ENCODE measurements around the gene SLC10A7.

Gene SLC10A7

DNA sequence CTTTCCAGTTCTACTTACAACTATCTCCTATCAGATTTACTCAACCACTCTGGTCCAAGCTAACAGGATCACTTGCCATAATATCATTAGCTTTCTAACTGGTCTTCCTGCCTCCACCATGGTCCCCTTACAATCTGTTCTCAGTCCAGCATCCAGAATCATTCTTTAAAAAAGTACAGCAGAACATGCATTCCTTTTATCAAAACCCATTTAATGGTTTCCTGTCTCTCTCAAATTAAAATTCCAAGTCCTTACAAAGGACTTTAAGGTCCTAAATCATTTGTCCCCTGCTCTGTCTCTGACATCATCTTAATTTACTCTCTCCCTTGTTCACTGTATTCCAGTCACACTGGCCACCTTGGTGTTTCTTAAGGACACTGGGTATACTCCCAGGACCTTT, 202.8 kb downstream of the SLC10A7 start:
- H3K4me3 ChIP-seq (ENCODE audit: insufficient read length, low read depth), result no peak overlapping the region
- H3K27me3 ChIP-seq (ENCODE audit: insufficient read depth, insufficient read length), result no peaks in the 10 kb centered on the region
- no peaks in the 10 kb centered on the region for H3K4me1 ChIP-seq (ENCODE audit: insufficient read depth, insufficient read length)
- no peak for DNase-seq (ENCODE audit: low read depth, low spot score)
- H3K36me3 ChIP-seq (ENCODE audit: insufficient read depth, insufficient read length, low read length), result no peaks in the 10 kb centered on the region
- H3K9ac ChIP-seq (ENCODE audit: insufficient read length, low read depth), result no peak overlapping the region
- no peak for TF ChIP-seq SUZ12 (IDR thresholded peaks at IDR 0.05; ENCODE audit: extremely low read depth, insufficient read depth, insufficient read length)
- no peak for TF ChIP-seq ZNF274 (IDR thresholded peaks at IDR 0.05; ENCODE audit: low read depth, low read length)
- no peak for TF ChIP-seq YY1 (IDR thresholded peaks at IDR 0.05; ENCODE audit: insufficient read depth, insufficient read length)
- no peaks in the 10 kb centered on the region for H3K9me3 ChIP-seq (ENCODE audit: insufficient read depth, low read length)

- H3K9ac ChIP-seq (ENCODE audit: insufficient read length, low read depth), result no peak overlapping the region
Observed at GRCh38 chr4:146317783-146318182, 204.0 kb downstream of the SLC10A7 start.

DNA sequence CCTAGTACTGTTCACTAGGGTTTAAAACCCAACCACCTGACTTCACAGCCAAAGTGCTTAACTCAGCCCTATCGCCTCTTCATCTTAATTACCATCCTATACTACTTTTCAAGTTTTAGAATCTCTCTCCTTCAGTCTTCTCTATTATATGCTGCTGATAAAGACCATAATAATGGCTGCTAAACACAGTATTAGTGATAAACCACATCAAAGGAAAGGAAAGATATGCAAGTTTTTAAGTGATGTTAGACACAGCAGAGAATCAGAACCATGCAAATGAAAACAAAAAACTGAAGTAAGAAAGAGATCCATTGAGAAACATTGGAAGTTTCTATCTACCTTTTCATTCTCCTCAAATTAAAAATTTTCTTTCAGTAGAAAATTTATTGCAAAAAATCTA, 206.6 kb downstream of the SLC10A7 start:
- H3K4me1 ChIP-seq (ENCODE audit: insufficient read depth, insufficient read length), result no peaks in the 10 kb centered on the region
- no peak overlapping the region for H3K9ac ChIP-seq (ENCODE audit: insufficient read length, low read depth)
- no peaks in the 10 kb centered on the region for H3K27me3 ChIP-seq (ENCODE audit: insufficient read depth, insufficient read length)
- H3K9me3 ChIP-seq (ENCODE audit: insufficient read depth, low read length), result no peaks in the 10 kb centered on the region
- no peak for DNase-seq (ENCODE audit: low read depth, low spot score)
- TF ChIP-seq ZNF274 (IDR thresholded peaks at IDR 0.05; ENCODE audit: low read depth, low read length) (no peak), SUZ12 (IDR thresholded peaks at IDR 0.05; ENCODE audit: extremely low read depth, insufficient read depth, insufficient read length) (no peak), YY1 (IDR thresholded peaks at IDR 0.05; ENCODE audit: insufficient read depth, insufficient read length) (no peak)
- no peak overlapping the region for H3K4me3 ChIP-seq (ENCODE audit: insufficient read length, low read depth)
- no peaks in the 10 kb centered on the region for H3K36me3 ChIP-seq (ENCODE audit: insufficient read depth, insufficient read length, low read length)

More at GRCh38 chr4:146317783-146318182, 204.0 kb downstream of the SLC10A7 start:
- Histone ChIP-seq H3K4me3 (ENCODE audit: insufficient read length, low read depth) (no peak overlapping the region), H3K4me1 (ENCODE audit: insufficient read depth, insufficient read length) (no peaks in the 10 kb centered on the region), H3K9me3 (ENCODE audit: insufficient read depth, low read length) (no peaks in the 10 kb centered on the region), H3K36me3 (ENCODE audit: insufficient read depth, insufficient read length, low read length) (no peaks in the 10 kb centered on the region), H3K27me3 (ENCODE audit: insufficient read depth, insufficient read length) (no peaks in the 10 kb centered on the region)
- TF ChIP-seq SUZ12 (IDR thresholded peaks at IDR 0.05; ENCODE audit: extremely low read depth, insufficient read depth, insufficient read length) (no peak), ZNF274 (IDR thresholded peaks at IDR 0.05; ENCODE audit: low read depth, low read length) (no peak), YY1 (IDR thresholded peaks at IDR 0.05; ENCODE audit: insufficient read depth, insufficient read length) (no peak)
- DNase-seq (ENCODE audit: low read depth, low spot score), result no peak

- no peak for TF ChIP-seq SUZ12 (IDR thresholded peaks at IDR 0.05; ENCODE audit: extremely low read depth, insufficient read depth, insufficient read length)
- TF ChIP-seq ZNF274 (IDR thresholded peaks at IDR 0.05; ENCODE audit: low read depth, low read length), result no peak
- no peak for TF ChIP-seq YY1 (IDR thresholded peaks at IDR 0.05; ENCODE audit: insufficient read depth, insufficient read length)
- Histone ChIP-seq H3K4me3 (ENCODE audit: insufficient read length, low read depth) (no peak overlapping the region), H3K9me3 (ENCODE audit: insufficient read depth, low read length) (no peaks in the 10 kb centered on the region), H3K9ac (ENCODE audit: insufficient read length, low read depth) (no peak overlapping the region), H3K4me1 (ENCODE audit: insufficient read depth, insufficient read length) (no peaks in the 10 kb centered on the region), H3K36me3 (ENCODE audit: insufficient read depth, insufficient read length, low read length) (no peaks in the 10 kb centered on the region), H3K27me3 (ENCODE audit: insufficient read depth, insufficient read length) (no peaks in the 10 kb centered on the region)
- DNase-seq (ENCODE audit: low read depth, low spot score), result no peak
Observed at GRCh38 chr4:146311238-146311970, 210.3 kb downstream of the SLC10A7 start.

DNA sequence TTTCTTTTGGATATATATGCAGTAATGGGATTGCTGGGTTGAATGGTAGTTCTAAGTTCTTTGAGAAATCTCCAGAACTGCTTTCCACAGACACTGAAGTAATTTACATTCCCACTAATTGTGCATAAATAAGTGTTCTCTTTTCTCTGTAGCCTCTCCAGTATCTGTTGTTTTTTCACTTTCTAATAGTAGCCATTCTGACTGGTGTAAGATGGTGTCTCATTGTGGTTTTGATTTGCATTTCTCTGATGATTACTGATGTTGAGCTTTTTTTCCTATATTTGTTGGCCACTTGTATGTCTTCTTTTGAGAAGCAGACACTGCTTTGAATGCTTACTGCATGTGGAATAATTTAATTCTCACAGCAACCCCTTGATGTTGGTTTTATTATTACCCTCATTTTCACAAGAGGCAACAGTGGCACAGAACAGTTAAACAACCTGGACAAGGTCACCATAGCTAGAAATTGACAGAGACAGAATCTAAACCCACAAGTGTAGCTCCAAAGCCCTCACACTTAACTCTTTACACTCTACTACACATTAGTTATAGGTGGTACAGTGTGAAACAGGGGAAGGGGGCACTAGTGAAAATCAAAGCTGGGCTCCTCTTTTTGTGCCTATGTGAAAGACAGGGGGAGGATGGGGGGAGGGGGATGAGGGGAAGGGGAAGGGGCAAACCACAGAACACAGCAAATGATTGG, 211.3 kb downstream of the SLC10A7 start:
- no peaks in the 10 kb centered on the region for H3K9me3 ChIP-seq (ENCODE audit: insufficient read depth, low read length)
- DNase-seq (ENCODE audit: low read depth, low spot score), result no peak
- no peaks in the 10 kb centered on the region for H3K36me3 ChIP-seq (ENCODE audit: insufficient read depth, insufficient read length, low read length)
- no peak overlapping the region for H3K4me3 ChIP-seq (ENCODE audit: insufficient read length, low read depth)
- H3K4me1 ChIP-seq (ENCODE audit: insufficient read depth, insufficient read length), result no peaks in the 10 kb centered on the region
- TF ChIP-seq ZNF274 (IDR thresholded peaks at IDR 0.05; ENCODE audit: low read depth, low read length), result no peak
- no peak for TF ChIP-seq YY1 (IDR thresholded peaks at IDR 0.05; ENCODE audit: insufficient read depth, insufficient read length)
- TF ChIP-seq SUZ12 (IDR thresholded peaks at IDR 0.05; ENCODE audit: extremely low read depth, insufficient read depth, insufficient read length), result no peak
- H3K9ac ChIP-seq (ENCODE audit: insufficient read length, low read depth), result no peak overlapping the region
- no peaks in the 10 kb centered on the region for H3K27me3 ChIP-seq (ENCODE audit: insufficient read depth, insufficient read length)

GRCh38 chr4:146308951-146309350, 212.8 kb downstream of the SLC10A7 start:
- Histone ChIP-seq H3K4me3 (ENCODE audit: insufficient read length, low read depth) (no peak overlapping the region), H3K9me3 (ENCODE audit: insufficient read depth, low read length) (no peaks in the 10 kb centered on the region), H3K27me3 (ENCODE audit: insufficient read depth, insufficient read length) (no peaks in the 10 kb centered on the region), H3K4me1 (ENCODE audit: insufficient read depth, insufficient read length) (no peaks in the 10 kb centered on the region), H3K36me3 (ENCODE audit: insufficient read depth, insufficient read length, low read length) (no peaks in the 10 kb centered on the region), H3K9ac (ENCODE audit: insufficient read length, low read depth) (no peak overlapping the region)
- TF ChIP-seq ZNF274 (IDR thresholded peaks at IDR 0.05; ENCODE audit: low read depth, low read length), result no peak
- TF ChIP-seq YY1 (IDR thresholded peaks at IDR 0.05; ENCODE audit: insufficient read depth, insufficient read length), result no peak
- no peak for TF ChIP-seq SUZ12 (IDR thresholded peaks at IDR 0.05; ENCODE audit: extremely low read depth, insufficient read depth, insufficient read length)
- DNase-seq (ENCODE audit: low read depth, low spot score), result no peak

DNA sequence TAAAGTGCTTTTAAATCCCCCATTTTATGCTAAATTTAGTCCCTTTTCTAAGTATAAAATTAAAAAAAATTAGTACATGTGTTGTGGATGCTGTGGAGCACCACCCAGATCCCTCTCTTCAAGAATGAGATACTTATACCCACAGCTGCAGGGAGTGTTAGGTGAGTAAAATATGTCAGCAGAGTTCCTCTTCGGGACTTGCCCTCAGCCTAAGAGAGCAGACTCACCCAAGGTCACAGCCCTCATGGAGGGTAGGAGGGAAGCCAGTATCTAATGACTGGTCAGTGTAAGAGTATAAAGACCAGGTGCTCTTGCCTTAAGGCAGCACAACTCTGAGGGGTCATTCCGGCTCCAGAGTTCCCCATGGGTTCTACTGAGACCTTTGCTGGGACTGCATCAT, 218.9 kb downstream of the SLC10A7 start:
- no peaks in the 10 kb centered on the region for H3K27me3 ChIP-seq (ENCODE audit: insufficient read depth, insufficient read length)
- 0 out of 2 replicates have a peak, but pooled peaks cover 5% of the 10 kb centered on the region for H3K9me3 ChIP-seq (ENCODE audit: insufficient read depth, low read length)
- no peaks in the 10 kb centered on the region for H3K4me1 ChIP-seq (ENCODE audit: insufficient read depth, insufficient read length)
- no peak overlapping the region for H3K9ac ChIP-seq (ENCODE audit: insufficient read length, low read depth)
- TF ChIP-seq YY1 (IDR thresholded peaks at IDR 0.05; ENCODE audit: insufficient read depth, insufficient read length) (no peak), ZNF274 (IDR thresholded peaks at IDR 0.05; ENCODE audit: low read depth, low read length) (no peak), SUZ12 (IDR thresholded peaks at IDR 0.05; ENCODE audit: extremely low read depth, insufficient read depth, insufficient read length) (no peak)
- no peaks in the 10 kb centered on the region for H3K36me3 ChIP-seq (ENCODE audit: insufficient read depth, insufficient read length, low read length)
- no peak for DNase-seq (ENCODE audit: low read depth, low spot score)
- H3K4me3 ChIP-seq (ENCODE audit: insufficient read length, low read depth), result no peak overlapping the region
